Activated naive CD4-positive, alpha-beta T cell treated with Interleukin-2 at 50 U/mL for 16 hours (primary cell): ENCODE measurements around the gene PIP5K1B.

Source experiments
- DNase-seq: peaks from one replicate; pipeline ENCODE4 v3.0.0-alpha.2; 2020

PIP5K1B gene

DNA sequence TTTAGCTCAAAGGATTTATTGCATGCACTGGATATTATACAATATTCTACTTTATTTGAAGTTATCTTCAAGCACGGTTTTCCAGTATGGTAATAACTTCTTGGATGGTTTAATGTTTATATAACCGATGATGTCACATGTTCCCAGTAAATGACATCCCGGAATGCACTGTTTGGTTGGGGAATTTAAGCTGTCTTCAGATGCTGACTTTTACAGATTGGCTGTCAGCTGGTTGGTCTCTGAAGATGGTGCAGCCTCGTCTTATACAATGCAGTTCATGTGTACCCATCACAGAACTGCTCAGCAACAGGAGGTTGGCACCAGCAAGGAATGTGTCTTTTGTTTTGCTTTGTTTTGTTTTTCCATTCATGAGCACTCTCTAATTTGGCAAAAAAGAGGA is 165.0 kb downstream of the PIP5K1B start:
- no peak for DNase-seq

- DNase-seq = no peak
Measured at GRCh38 chr9:68871236-68871635, 166.2 kb downstream of the PIP5K1B start.

DNA sequence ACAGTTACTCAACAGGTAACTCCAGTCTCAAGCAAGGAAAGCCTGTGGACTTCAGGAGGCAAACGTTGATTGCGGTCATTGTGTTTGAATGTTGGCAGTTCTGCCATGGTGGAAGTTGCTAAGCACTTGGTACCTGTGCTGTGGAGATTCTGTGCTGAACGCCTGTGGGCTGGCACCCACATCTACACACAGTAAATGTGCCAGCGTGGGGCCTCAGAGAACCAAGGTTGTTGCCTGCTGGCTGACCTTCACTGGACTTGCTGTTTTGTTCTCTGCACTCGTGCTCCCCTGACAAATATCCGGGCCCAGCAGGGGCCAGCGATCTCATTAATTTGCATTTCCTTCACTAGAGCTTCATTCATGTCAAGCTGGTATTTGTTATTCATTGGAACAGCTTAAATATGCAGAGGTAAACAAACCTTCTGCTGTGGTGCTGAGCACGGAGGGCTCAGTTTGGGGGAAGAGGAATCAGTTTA is 167.0 kb downstream of the PIP5K1B start:
- DNase-seq = no peak

GRCh38 chr9:68873179-68873578 is 168.1 kb downstream of the PIP5K1B start:
- DNase-seq = no peak

DNA sequence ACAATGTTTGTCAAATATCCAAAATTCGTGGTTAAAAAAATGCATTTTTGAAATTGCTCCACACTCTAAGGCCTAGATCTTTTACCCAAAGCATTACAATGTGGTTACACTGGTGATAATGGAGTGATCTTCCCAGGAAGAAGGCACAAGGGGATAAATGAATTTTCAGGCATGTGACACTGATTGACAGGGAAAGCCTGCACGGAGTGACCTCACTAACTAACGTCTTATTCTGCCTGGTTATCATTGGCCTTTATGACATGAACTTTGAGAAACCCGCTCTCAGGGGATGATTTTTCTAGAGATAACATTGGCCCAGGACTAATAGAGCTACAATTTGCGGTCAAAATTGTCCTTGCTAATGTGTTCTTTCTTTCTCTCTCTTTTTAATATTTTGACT is 171.2 kb downstream of the PIP5K1B start:
- no peak for DNase-seq

- DNase-seq = no peak
Measured at GRCh38 chr9:68876681-68877080, 171.6 kb downstream of the PIP5K1B start.

DNA sequence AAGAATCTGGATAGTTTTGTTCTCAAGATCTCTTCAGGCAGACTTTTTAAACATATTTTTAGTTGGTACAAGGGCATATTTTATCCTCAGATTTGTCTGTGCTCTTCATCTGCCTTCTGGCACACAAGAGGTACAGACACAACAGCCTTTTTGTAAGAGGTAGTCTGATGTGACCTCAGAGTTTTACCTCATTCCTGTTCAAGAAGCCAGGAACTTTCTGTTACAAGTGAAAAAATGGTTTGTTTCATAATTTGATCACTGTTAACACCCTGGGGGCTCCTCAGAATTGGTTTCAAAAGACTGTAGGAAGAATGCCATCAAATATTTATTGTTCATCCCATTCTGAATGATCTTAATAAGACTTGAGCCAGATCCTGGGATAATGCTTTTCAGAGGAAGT is 172.2 kb downstream of the PIP5K1B start:
- no peak for DNase-seq

- no peak for DNase-seq
Measured at GRCh38 chr9:68878450-68878849, 173.4 kb downstream of the PIP5K1B start.

DNA sequence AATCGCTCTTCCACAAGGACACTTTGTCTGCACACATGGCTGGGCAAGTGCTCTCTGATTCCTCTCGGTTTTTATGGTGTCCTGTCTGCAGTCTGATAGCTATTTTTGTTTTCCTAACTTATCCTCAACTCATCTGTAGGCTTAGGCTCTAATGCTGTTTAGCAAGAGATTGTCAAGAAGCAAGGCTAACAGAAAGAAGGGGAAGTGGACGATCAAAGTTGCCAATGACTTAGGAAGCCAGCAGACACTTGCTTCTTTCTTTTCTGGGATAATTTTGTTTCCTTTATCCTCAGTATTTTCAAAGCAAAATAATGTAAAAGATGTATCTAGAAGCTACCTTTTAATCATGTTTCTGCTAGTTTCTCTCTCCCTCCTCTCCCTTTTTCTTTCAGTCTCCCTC is 178.2 kb downstream of the PIP5K1B start:
- DNase-seq = no peak

GRCh38 chr9:68887232-68887631 is 182.2 kb downstream of the PIP5K1B start:
- no peak for DNase-seq

DNA sequence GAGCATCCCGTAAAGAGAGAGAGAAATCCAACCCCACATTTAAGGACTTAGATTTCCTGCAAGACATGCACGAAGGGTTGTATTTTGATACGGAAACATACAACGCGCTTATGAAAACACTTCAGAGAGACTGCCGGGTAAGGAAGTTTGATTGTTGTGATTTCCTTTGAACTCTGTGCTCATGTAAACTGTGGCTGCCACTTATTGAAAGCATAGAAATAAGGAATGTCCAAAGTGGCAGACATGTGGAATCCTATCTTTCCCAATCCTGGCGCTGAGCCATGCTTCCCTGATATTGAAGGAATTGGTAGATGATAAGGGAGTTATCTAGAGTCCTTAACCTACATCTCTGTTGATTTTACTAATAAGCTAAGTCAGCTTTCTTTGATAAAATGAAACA is 189.5 kb downstream of the PIP5K1B start:
- no peak for DNase-seq

DNA sequence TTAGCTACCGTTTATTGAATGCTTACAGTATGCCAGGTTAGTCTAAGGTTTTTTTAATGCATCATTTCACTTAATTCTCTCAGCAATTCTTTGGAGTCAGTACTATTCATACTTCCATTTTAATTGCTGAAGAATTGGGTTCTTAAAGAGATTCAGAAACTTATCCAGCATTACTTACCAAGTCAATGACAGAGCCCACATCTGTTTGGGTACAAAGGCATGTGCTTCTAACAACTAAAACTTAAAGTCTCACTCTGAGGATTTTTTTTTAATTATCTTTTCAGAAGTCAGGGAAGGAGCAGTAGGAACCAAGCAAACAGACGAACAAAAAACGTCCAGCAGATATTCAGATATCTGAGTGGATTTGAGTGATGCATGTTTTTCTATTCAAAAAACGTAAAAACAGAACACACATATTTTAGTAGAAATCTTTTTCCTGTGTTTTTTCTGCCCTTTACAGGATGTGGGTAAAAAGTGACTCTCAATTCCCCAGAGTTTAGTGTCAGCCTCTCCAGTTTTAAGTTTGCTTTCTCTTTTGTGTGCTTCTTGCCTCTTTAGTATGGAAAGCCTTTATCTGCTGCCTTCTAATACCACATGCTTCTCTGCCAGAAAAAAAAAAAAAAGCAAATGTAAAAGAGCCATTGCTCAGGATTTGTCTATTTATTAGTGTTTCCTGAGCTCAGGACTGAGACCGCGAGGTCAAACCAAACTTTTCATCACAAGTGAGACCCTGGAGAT is 190.9 kb downstream of the PIP5K1B start:
- no peak for DNase-seq

DNA sequence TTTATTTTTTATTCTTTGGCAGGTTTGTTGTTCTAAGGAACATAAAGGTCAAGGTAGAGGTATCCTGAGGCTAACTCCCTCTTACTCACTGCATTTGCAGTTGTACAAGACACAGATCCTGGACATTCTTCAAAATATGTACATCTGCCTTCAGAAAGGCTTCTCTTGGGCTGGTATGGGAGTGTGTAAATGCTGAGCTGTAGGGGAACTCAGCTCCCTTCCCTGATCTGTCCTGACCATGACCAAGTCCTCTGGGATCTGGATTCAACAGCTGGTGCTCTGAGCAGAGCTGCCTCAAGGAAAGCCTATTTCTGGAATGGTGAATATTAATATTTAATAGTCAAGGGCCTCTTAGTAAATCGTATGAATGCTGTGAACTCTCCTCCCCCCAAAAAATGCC is 191.4 kb downstream of the PIP5K1B start:
- no peak for DNase-seq

DNA sequence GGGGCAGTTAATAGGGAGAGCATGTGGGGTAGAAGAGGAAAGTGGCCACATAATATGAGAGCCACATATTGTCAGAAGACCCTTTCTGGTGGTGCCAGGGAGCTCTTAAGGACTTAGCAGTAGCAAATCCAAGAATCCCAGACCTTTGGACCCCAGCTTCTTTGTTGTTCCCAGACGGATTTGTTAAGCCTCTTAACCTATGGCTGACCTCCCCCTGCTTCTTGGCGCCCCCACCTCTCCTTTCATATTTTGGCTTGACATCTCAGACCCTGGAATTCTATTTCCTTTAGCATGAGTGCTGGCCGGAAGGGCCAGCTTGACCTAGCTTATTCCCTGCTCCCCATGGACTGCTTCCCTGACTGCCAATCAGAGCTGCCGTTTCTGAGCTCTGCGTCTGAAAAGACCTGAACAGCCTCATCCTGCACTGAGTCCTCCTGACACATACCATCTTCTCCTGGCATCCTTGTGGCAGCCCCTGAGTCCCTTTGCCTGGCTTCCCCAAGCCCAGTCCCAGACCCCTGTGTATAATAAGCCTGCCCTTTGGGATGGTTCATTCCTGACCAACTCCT is 192.6 kb downstream of the PIP5K1B start:
- no peak for DNase-seq

DNA sequence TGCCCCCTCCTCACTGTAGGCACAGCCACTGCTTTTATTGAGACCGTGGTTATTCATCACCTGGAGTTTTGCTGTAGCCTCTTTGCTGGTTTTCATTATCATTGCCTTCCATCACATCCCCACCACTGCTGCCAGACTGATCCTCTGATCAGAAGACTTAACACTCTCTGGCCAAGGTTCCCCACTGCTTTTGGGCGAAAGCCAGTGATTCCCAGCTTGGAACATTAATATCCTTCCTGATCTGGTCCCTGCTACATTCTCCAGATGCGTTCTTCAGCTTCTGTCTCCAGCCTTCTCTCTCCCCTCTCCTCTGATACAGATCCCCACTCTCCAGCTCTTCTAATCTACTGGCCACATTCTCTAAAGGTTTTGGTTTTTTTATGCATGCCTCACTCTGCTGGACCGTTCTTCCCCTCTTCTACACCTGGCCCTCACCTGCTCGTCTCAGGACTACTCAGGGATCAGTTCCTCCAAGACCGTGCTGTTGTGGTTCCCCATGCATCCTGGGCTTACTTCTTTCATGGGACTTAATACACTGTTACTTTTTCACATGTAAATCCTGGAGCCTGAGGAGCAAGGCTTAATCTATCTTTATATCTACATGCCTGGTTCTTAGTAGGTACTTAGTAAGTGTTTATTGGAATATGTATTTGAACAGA is 193.9 kb downstream of the PIP5K1B start:
- no peak for DNase-seq

DNA sequence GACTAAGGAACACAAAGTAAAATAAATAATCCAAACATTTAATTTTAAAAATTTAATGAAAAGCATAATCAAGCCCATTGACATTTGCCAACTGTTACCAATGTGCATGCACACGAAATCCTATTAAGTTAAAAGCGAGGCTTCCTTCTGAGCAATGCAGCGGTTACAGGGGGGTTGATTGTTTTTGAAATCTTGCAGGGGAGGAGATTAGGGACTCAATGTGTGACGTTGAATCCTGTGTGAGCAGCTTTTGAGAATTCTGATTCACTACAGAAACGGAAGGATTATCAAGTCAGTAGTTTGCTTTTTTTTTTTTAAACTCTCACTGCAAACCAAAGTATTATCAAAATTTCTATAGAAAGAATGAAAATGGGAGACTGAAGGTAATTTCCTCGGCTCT is 199.4 kb downstream of the PIP5K1B start:
- DNase-seq = no peak

DNA sequence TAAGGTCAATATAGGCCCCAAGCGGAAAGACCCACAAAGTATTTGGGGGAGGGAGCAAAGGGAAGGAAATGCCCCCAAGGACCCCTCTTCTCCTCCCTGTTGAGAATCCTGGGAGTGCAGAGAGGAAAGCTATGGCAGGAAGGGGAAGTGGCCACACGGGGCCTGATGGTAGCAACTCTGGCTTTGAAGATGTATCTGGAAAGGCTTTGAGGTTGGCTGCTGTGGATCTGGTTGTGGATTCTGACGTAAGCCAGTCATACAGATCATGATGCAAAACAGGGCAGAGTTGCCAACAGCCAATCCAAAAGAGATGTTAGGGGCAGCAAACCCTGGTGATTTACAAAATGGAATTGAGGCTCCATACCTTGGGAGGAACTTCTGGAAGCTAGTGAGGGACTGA is 200.1 kb downstream of the PIP5K1B start:
- DNase-seq = no peak

DNA sequence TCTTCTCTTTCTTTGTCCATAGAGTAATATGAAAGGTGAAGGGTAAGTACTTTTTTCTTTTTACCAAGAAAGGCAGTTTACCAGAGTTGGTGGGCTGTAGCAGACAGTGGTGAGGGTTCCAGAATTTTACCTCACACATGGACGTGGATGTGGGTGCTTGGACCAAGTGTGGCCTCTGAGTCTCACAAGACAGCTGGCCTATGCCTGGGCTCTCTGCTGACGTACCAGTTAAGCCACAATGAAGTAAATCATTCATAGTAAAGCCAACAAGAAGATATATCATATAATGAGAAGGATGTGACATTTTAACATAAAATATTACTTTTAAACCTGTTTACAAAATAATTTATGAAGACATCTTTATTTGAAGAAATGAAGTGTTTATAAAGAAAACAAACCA is 202.9 kb downstream of the PIP5K1B start:
- no peak for DNase-seq

GRCh38 chr9:68912561-68912960 is 207.5 kb downstream of the PIP5K1B start:
- DNase-seq = no peak

- no peak for DNase-seq
Measured at GRCh38 chr9:68913054-68913453, 208.0 kb downstream of the PIP5K1B start.

- DNase-seq = no peak
Measured at GRCh38 chr9:68914751-68915150, 209.7 kb downstream of the PIP5K1B start.

DNA sequence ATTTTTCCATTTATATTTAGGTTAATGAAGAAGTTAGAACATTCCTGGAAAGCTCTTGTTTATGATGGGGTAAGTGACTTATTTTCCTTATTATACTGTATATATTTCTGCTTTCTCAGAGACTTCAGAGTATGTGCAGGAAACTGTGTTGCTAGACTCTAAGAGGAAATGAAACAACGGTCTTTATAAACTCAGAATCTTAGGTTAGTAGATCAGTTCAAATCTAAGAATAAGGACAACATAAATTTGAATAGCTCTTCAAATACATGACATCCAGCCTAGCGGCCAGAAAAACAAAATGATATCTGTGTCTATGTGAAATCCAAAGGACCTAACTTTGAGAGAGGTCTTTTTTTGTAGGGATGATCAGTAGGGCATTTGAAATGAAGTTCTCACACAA is 214.6 kb downstream of the PIP5K1B start:
- no peak for DNase-seq

DNA sequence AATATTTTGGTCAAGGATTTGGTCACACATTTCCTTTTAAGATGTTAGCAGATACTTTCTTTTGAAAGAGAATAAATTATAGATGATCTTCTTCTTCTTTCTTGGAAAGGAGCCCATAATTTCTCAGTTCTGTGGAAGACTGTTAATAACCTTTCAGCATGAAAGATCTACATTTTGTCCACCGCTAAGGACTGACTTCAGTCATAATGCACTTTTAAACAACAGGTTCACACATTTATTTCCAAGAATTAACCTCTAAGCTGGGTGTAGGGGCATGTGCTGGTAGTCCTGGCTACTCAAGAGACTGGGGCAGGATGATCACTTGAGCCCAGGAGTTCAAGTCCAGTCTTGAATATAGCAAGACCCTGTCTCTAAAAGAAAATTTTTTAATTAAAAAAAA is 215.9 kb downstream of the PIP5K1B start:
- no peak for DNase-seq

DNA sequence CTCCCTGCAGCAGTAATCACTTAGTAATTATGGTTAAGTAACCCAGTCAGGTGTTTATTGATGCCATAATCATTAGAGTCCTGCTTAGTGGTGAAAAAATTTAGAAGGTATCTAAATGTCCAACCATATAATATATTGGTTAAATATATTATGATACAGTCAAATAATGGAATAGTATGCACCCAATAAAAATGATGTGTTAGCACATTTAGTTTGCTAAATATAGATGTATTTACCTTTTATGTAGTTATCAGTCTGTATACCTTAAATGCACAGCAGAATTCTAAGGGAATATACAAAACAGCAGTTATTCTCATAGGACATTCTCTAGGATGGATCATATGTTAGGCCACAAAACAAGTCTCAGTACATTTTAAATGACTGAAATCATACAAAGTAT is 218.4 kb downstream of the PIP5K1B start:
- DNase-seq = no peak
